Amniotic stem cell (primary cell): ENCODE measurements around the gene B4GALT5.
"Not testable (repeated sequence)": the region's sequence is repeated elsewhere in the genome, so short reads cannot be mapped to it uniquely, and the experiment has no call there.

Experiments used
- DNase-seq: peaks from one replicate; lab custom pipeline; 2025; lab: John Stamatoyannopoulos, UW

Gene B4GALT5

GRCh38 chr20:49679634-49680033 lies 34.0 kb downstream of the B4GALT5 start:
- DNase-seq: no peak

- no peak for DNase-seq
Observed at GRCh38 chr20:49677777-49678758, 35.6 kb downstream of the B4GALT5 start.

- peak; percentile 26 for DNase-seq
Observed at GRCh38 chr20:49676581-49677291, 36.9 kb downstream of the B4GALT5 start.

GRCh38 chr20:49675368-49676151 lies 38.1 kb downstream of the B4GALT5 start:
- DNase-seq: no peak

- no peak for DNase-seq
Observed at GRCh38 chr20:49674383-49675352, 39.0 kb downstream of the B4GALT5 start.

- DNase-seq: no peak
Observed at GRCh38 chr20:49672096-49672664, 41.5 kb downstream of the B4GALT5 start.

- DNase-seq: no peak
Observed at GRCh38 chr20:49671433-49671832, 42.2 kb downstream of the B4GALT5 start.

GRCh38 chr20:49669601-49670189 lies 44.0 kb downstream of the B4GALT5 start:
- no peak for DNase-seq

GRCh38 chr20:49668878-49669195 lies 44.8 kb downstream of the B4GALT5 start:
- not testable (repeated sequence) for DNase-seq

GRCh38 chr20:49668181-49668877 lies 45.3 kb downstream of the B4GALT5 start:
- no peak for DNase-seq

- no peak for DNase-seq
Observed at GRCh38 chr20:49666911-49667310, 46.8 kb downstream of the B4GALT5 start.

GRCh38 chr20:49665796-49666195 lies 47.9 kb downstream of the B4GALT5 start:
- no peak for DNase-seq

GRCh38 chr20:49664612-49665313 lies 48.9 kb downstream of the B4GALT5 start:
- DNase-seq: no peak

GRCh38 chr20:49663112-49663511 lies 50.6 kb downstream of the B4GALT5 start:
- no peak for DNase-seq

- DNase-seq: no peak
Observed at GRCh38 chr20:49661560-49662329, 51.9 kb downstream of the B4GALT5 start.

GRCh38 chr20:49660912-49661311 lies 52.8 kb downstream of the B4GALT5 start:
- no peak for DNase-seq

- DNase-seq: no peak
Observed at GRCh38 chr20:49659056-49659455, 54.6 kb downstream of the B4GALT5 start.

- DNase-seq: no peak
Observed at GRCh38 chr20:49658508-49658907, 55.2 kb downstream of the B4GALT5 start.
